Activated CD4-positive, alpha-beta T cell treated with anti-CD3 and anti-CD28 coated beads for 1 hour (primary cell): ENCODE measurements around the gene LPIN2.
"Not testable (repeated sequence)": the region's sequence is repeated elsewhere in the genome, so short reads cannot be mapped to it uniquely, and the experiment has no call there.

Experiments used
- DNase-seq: peaks from one replicate; pipeline ENCODE4 v3.0.0-alpha.2; 2020

LPIN2 gene, protein sequence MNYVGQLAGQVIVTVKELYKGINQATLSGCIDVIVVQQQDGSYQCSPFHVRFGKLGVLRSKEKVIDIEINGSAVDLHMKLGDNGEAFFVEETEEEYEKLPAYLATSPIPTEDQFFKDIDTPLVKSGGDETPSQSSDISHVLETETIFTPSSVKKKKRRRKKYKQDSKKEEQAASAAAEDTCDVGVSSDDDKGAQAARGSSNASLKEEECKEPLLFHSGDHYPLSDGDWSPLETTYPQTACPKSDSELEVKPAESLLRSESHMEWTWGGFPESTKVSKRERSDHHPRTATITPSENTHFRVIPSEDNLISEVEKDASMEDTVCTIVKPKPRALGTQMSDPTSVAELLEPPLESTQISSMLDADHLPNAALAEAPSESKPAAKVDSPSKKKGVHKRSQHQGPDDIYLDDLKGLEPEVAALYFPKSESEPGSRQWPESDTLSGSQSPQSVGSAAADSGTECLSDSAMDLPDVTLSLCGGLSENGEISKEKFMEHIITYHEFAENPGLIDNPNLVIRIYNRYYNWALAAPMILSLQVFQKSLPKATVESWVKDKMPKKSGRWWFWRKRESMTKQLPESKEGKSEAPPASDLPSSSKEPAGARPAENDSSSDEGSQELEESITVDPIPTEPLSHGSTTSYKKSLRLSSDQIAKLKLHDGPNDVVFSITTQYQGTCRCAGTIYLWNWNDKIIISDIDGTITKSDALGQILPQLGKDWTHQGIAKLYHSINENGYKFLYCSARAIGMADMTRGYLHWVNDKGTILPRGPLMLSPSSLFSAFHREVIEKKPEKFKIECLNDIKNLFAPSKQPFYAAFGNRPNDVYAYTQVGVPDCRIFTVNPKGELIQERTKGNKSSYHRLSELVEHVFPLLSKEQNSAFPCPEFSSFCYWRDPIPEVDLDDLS

DNA sequence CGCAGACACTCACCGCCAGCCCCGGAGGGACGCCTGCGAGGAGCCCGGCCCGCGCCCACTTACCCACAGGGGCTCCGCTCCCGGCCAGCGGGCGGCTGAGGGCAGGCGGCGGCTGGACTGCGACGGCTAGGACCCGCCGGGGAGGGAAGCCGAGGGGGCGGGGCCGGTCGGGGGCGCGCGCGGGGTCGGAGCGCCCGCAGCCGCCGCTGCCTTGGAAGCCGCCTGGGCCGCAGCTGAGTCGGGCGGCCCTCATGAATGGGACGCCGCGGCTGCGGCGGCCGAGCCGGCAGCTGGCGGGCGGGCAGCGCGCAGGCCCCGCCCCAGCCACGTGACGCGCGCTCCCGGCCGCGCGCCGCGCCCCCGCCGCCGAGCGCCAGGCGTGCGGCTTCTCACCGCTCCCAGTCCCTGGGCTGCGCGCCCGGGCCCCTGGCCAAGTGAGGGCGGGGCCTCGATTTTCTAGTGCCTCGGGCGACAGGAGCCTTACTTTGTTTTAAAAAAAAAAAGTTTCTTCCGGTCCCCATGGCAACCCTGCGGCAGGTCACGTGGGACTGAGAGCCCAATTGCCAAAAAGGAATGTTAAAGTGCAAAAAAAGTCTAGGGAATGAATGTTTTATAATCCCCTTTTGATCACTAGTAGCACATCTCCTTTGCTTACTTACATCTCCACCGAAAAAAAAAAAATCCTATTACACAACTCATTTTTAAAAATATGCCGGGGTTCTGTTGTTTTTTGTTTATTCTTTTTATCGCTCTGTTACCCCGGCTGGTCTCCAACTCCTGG lies at the start of gene LPIN2:
Gene LPIN2 (minus strand): TSS at position 121 of the 781 bp plus-strand sequence. CDS start 52,304 bp downstream, outside the sequence.
- DNase-seq: peak; percentile 95

DNA sequence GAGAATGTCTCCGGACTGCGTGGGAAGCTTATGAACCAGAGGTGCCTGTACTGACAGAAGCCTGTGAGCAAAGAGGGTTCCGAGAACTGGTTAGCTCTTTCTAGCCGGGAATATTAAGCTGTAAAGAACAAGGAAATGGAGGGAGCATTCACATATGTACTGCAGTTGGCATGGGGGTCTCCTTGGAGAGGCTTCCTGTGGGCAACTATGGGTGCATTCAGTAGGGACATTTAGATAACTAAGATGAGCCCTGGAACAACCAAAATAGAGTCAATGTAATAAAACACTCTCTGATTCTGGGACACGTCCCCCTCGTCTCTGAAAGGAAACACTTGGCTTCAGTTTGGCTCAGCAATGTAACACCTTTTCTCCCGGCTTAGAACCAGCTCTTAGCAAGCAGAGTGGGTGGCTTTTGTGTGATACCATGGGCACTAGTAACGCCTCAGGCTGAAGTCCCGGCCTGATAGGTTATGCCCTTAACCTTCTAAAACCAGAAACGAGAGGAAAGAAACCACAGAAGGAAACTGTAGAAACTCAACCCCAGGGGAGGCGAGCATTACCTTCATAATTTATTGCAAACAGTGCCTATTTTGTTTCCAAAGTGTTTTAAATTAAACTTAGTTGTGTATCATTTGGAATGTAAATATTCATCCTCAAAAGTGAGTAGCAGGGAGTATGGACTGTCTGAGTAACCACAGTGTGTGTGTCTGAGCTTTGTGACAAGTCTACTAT lies 48.8 kb upstream of the LPIN2 start:
- DNase-seq: no peak

DNA sequence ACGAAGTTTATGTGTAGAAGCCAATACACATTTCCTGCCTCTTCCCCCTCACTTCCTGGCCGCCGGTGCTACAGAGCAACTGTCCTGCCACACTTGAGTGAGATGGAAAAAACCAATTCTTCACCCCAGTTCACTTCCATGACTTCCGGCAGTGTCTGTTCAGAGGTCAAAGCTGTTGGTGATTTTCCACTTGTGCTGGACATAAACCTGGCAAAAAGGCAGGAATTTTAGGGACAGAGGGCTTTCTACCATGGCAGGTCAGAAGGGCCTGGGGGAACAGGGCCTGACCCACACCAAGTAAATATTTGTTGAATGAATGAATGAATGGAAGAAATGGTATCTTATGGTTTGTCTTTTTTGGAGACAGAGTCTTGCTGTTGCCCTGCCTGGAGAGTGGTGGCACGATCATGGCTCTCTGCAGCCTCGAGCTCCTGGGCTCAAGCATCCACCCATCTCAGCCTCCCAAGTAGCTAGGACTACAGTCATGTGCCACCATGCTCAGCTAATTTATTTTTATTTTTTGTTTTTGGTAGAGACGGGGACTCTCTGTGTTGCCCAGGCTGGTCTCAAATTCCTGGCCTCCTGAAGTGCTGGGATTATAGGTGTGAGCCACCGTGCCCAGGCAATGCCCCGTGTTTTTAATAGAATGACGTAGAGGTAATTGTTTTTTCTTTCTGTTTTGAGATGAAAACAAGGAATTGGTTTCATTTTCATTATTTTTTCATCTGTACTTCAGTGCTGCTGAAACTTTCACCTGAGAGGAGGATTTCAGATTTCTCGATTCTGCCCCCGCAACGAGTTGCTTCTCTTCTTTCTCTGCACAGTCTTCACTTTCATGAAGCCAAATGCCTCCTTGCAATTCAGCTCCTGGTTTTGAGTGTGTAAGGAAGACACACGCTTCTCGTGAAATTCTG lies 48.0 kb upstream of the LPIN2 start:
- no peak for DNase-seq

DNA sequence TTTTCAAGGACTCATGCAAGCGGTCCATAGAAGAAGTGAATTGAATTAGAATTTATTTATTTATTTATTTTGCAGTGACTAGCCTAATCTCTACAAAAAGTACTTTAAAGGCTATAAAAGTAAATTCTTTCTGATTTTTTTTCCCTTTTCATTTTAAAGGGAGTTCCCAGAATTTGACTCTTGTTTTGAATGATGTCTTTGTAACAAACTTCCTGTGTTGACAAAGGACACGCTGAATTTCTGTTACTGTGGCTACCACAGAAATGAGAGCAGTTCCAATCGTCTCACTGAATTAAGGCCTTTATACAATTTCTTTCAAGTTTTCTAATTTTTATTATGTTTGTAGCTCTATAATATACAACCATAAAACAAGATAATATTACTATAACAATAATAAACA lies 46.3 kb upstream of the LPIN2 start:
- DNase-seq: no peak

DNA sequence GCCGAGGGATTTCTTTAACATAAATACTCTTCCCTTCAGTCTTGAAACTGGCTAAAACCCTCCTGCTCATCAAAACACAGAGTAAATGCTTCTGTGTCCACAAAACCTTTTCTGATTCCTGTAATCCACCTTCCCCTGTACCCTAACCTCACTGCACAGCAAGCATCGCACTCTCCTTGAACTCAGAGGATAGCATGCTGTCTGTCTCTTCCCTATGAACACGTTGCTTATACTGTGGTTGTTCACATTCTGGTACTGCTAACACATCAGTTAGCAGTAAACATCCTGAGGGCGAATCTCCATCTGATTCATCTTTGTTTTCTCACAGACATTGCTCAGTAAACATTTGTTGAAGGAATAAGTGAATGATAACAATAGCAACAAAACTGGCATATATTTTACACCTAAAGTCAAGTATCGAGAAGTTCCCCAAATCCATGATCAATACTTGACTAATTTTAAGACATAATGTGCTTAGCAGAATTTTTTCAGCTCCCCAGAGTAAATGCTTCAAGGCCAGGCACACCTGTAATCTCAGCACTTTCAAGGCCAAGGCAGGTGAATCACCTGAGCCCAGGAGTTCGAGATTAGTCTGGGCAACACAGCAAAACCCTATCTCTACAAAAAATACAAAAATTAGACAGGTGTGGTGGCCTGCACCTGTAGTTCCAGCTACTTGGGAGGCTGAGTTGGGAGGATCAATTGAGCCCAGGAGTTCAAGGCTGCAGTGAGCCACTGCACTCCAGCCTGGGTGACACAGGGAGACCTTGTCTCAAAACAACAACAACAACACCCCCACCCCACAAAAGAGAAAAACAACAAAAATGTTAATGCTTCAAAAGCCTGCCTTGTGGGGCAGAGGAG lies 45.6 kb upstream of the LPIN2 start:
- DNase-seq: no peak

DNA sequence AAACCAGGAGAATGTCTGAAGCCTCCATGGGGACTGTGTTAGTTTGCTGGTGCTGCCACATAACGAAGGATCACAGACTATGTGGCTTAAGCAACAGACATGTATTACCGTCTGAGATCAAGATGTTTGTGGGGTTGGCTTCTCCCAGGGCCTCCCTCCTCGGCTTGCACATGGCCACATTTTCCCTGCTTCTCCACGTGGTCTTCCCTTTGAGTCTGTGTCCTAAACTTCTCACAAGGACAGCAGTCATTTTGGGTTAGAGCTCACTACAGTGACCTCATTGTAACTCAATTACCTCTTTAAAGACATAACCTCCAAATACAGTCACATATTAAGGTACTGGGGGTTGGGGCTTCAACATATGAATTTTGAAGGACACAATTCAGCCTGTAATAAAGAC lies 44.6 kb upstream of the LPIN2 start:
- no peak for DNase-seq

DNA sequence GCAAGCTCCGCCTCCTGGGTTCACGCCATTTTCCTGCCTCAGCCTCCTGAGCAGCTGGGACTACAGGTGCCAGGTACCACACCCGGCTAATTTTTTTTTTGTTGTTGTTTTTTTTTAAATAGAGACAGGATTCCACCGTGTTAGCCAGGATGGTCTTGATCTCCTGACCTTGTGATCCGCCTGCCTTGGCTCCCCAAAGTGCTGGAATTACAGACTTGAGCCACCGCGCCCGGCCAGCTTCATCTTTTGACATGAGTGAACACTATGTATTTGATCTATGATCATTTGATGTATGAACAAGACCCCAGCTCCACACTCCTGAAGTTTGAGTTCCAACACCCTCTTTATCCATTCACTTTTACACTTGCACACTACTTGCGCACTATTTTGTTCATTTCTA lies 43.4 kb upstream of the LPIN2 start:
- no peak for DNase-seq

DNA sequence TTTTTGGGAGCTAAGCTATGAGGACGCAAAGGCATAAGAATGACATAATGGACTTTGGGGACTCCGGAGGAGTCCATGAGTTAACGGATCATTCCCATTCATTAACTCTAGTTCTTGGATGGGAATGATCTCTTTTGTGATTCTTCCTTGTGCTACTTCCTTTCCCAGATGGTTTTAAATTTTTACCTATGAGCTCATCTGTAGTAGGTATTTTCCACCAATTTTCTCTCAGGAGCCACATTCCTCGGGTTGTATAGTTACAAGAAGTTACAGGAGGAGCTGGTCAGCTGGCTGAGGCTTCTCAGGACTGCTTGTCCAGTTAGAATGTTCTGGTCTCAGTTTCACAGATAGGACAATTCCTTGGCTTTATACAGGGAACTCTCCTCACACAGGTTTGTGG lies 42.9 kb upstream of the LPIN2 start:
- DNase-seq: no peak

DNA sequence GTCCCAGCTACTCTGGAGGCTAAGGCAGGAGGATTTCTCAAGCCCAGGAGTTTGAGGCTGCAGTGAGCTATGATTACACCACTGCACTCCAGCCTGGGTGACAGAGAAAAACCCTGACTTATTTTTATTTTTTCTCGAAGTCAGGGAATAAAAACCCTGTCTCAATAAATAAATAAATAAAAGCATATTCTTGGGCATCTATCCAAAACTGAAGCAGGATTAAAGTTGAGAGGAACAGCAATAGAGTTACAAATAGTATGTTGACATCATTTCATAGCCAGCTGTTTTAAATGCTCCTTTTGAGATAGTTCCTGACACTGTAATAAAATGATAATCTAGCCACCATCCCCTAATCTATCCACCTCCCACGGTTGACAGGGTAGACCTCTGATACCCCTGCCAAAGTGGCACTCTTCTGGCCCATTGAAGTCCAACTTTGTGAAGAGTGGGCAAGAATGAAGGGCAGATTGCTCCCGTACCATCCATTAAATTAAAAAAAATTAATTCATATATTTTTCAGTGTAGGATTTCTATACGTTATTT lies 42.3 kb upstream of the LPIN2 start:
- no peak for DNase-seq

DNA sequence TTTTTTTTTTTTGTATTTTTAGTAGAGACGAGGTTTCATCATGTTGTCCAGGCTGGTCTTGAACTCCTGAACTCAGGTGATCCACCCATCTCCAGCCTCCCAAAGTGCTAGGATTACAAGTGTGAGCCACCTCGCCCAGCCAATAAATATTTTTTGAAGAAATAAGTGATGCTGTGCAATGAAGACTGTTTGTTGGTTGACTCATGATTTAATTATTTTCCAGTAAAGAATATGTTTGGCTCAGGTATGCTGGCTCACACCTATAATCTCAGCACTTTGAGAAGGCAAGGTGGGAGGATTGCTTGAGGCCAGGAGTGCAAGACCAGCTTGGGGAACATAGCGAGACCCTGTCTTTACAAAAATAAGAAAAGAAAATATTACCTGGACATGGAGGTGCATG lies 41.8 kb upstream of the LPIN2 start:
- DNase-seq: no peak

DNA sequence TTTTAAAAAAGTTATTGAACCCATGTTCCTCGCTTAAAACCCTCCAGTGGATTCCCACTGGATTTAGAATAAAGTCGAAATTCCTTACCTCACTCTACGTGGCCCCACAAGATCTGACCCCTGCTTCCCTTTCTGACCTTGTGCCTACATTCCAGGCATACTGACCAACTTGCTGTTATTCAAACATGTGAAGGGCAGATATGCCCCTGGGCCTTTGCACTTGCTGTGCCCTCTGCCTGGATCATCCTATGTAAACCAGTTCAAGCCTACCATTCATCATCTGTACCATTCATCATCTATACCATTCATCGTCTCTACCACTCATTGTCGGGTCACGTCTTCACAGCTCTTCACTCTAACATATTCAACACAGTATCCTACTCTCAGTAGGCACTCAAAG lies 41.3 kb upstream of the LPIN2 start:
- DNase-seq: no peak

DNA sequence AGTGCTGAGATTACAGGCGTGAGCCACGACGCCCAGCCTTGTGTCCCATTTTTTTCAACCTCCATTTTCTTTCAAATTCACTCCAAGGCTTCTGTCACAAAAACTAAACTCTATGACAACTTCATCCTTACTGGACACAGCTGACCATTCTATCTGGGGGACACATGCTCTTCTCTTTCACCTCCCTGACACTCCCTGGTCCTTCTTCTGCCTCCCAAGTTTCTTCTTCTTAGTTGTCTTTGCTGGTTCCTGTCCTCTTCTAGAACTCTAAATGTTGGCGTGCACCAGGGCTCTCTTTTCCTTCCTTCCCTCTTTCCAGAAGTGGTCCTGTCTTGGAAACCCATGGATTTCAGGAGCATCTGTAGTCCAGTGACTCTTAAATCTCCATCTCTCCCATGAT lies 40.1 kb upstream of the LPIN2 start:
- no peak for DNase-seq

DNA sequence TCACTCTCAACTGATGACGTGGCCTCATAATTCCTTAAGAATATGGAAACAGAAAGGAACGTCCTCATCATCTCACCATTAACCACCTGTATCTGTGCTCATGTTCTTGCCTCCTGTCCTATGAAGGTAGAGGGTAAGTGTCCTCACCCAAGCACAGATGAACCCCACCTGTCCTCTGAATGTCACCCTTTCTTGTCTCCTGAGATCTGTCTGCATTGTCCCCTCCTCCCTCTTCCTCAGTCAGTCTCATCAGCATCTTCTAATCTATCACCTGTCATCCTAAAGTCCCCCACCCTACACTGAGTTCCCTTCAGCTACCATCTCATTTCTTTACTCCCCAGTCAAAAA lies 39.4 kb upstream of the LPIN2 start:
- no peak for DNase-seq

DNA sequence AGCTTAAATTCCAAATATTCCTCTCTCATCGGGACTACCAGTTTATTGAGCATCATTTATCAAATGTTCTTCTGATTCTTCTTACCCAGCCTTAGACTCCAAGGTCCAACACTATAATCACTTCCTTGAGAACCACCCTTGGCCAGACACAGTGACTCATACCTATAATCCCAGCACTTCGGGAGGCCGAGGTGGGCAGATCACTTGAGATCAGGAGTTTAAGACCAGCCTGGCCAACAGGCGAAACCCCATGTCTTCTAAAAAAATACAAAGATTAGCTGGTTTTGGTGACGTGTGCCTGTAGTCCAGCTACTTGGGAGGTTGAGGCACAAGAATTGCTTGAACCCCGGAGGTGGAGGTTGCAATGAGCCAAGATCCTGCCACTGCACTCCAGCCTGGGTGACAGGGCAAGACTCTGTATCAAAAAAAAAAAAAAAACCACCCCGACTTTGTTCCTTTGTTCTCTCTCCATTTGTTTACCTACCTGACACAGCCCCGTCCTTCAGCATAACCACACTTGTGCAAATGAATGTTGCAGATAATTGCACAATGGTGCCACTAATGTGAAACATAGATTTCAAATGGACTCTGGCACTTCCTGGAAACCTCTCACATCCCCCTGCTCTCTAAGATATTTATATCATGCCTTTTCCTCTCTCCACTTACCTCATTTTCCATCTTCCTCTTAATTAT lies 38.9 kb upstream of the LPIN2 start:
- DNase-seq: no peak

DNA sequence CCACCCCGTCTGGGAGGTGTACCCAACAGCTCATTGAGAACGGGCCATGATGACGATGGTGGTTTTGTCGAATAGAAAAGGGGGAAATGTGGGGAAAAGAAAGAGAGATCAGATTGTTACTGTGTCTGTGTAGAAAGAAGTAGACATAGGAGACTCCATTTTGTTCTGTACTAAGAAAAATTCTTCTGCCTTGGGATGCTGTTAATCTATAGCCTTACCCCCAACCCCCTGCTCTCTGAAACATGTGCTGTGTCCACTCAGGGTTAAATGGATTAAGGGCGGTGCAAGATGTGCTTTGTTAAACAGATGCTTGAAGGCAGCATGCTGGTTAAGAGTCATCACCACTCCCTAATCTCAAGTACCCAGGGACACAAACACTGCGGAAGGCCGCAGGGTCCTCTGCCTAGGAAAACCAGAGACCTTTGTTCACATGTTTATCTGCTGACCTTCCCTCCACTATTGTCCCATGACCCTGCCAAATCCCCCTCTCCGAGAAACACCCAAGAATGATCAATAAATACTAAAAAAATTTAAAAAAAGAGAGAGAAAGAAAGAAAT lies 37.0 kb upstream of the LPIN2 start:
- not testable (repeated sequence) for DNase-seq

DNA sequence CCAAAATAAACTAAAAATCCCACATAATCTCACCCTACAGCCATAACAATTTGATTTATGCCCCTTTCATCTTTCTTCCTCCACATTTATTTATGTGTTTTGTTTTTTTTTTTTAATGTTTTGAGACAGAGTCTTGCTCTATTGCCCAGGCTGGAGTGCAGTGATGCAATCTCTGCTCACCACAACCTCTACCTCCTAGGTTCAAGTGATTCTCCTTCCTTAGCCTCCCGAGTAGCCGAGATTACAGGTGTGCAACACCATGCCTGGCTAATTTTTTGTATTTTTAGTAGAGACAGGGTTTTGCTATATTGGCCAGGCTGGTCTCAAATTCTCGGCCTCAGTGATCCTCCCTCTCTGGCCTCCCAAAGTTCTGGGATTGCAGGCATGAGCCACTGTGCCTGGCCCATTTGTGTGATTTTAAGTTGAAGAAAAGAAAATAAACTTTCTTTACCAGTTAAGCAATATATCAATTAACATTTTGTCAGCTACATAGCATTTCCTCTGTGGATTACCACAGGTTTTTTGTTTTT lies 35.9 kb upstream of the LPIN2 start:
- DNase-seq: no peak

DNA sequence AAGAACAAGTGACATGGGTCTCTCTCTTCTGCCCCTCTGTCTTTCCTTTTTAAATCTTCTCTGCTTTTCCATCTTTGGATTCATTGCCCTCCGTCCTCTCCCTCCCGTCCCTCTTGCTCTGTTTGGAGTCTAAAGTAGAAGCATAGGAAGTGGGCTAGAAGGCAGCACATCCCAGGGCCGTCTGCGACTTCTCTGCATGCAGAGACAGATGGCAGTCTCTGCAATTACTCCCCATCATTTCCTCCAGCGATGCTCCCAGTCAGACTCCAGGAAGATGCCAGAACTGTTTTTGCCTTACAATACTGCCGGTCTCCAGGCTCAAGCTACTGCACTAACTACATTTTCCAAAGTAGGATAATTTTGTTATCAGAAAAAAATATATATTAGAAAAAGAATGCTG lies 35.2 kb upstream of the LPIN2 start:
- no peak for DNase-seq

DNA sequence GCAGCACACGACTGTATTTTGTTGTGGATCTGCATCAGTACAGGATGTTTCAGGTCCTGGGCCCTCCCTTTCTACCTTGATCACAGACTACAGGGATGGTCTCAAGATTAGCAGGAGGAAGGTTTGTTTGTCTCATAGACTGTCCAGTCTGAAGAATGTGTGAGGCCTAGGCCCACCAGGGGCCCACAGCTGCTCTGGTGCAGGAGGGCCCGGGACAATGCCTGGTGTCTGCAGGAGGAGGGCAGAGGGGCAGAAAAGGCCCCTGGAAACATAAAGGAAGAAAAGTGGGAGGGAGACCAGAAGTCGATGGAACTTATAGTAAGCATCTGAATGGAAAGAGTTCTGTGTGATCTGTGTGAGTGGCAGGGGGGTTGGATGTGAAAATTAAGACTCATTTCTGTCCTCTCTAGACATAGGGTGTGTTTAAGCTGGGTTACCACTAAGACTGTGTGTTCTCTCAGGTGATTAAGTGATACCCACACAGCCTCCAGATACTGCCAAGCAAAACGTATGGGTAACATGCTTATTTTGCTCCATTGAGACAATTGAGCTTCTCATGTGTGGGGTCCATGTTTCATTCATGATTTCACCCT lies 33.4 kb upstream of the LPIN2 start:
- DNase-seq: no peak
